ENCODE results near the gene TXLNB. TPM values are rescaled to one million over a fixed set of nuclear protein-coding genes. Genes with fewer than 3 reads are reported as not detected.

Gene TXLNB
- total and polyA plus RNA-seq, 2 of the 4 experiments (the other 2 are of a cell fraction) = under 0.01 to 0.05 TPM

DNA sequence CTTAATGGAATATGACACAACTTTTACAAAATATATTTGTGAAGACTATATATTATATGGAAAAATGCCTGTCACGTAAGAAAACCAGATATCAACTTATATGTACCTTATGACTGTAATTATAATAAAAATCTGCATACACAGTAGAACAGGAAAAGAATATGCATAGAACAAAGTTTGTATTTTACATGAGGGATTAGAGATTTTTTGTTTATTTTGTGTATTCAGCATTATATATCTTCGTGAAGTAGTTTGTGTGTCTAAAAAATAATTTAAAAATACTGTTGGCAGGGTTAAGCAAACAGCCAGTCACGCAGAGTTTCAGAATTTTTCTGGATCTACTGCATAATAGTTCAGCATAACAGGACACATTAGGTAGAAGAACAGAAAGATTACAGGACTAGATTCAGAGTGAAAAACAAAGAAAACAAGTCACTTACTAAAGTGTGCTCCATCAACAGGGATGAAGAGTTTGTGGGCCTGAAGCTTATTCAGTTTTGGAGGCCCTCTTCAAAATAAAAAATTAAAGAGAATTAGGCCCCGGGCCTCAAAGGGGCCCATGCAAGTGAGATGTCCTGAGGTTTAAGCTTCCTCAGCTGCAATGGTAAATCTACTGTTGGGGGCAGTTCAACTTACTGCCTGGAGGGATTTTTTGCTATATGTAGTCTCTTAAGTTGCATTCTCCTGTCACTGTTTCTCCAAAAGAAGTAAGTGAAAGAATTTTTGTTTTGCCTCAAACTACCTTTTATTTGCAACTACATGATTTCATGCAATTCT, 16.3 kb downstream of the TXLNB start:
- Histone ChIP-seq H3K27me3 (ENCODE audit: control insufficient read depth, insufficient read depth, low read length) (no peaks in the 10 kb centered on the region), H3K4ac (ENCODE audit: low read depth, low read length) (no peak overlapping the region), H2AK5ac (ENCODE audit: low read depth, low read length) (no peak overlapping the region), H3K36me3 (ENCODE audit: control insufficient read depth, insufficient read depth, low read length) (no peaks in the 10 kb centered on the region), H3K23ac (ENCODE audit: low read depth, low read length) (no peak overlapping the region), H2AFZ (replicated peaks; ENCODE audit: low read length, poor library complexity) (no peak overlapping the region), H3K4me3 (ENCODE audit: insufficient read depth, low read depth, low read length) (no peak overlapping the region), H2BK15ac (ENCODE audit: low read depth, low read length) (no peak overlapping the region), H3K9me3 (ENCODE audit: control insufficient read depth, insufficient read depth, low read length) (no peaks in the 10 kb centered on the region), H3K4me1 (ENCODE audit: control insufficient read depth, insufficient read depth, low read length) (no peaks in the 10 kb centered on the region), H3K4me2 (ENCODE audit: low read depth, low read length) (no peak overlapping the region), H3K9me1 (ENCODE audit: insufficient read depth, low read length) (no peaks in the 10 kb centered on the region), H2BK120ac (ENCODE audit: low read depth, low read length) (no peak overlapping the region), H4K8ac (ENCODE audit: low read depth in 2 of 2, low read length in 2 of 2) (no peak overlapping the region), H3K56ac (ENCODE audit: extremely low read depth, insufficient read depth, low read length) (no peak overlapping the region), H2AK9ac (replicated peaks; ENCODE audit: low read depth, low read length, poor library complexity) (no peak overlapping the region), H2BK20ac (ENCODE audit: low read depth, low read length) (no peak overlapping the region), H3K18ac (ENCODE audit: low read depth, low read length) (no peak overlapping the region), H3K27ac (ENCODE audit: insufficient read depth, low read length) (no peak overlapping the region), H3K79me1 (ENCODE audit: low read depth in 1 of 2, low read length in 2 of 2) (no peaks in the 10 kb centered on the region), H3K14ac (replicated peaks; ENCODE audit: low read depth, low read length) (no peak overlapping the region), H4K20me1 (ENCODE audit: insufficient read depth, low read length) (no peaks in the 10 kb centered on the region), H3K9ac (ENCODE audit: low read depth, low read length) (no peak overlapping the region), H4K5ac (ENCODE audit: low read depth, low read length) (no peak overlapping the region), H4K91ac (ENCODE audit: insufficient read depth, low read depth, low read length) (no peak overlapping the region), H2BK5ac (ENCODE audit: low read depth, low read length, poor library complexity, severe bottlenecking) (no peak overlapping the region)
- in situ Hi-C loops (cut with MboI; ENCODE audit: low sequenced_read_pairs) = no loop called here
- no peak for DNase-seq
- ChIA-PET POLR2A (ENCODE audit: unreplicated experiment) (no interaction called here), CTCF (no interaction called here)
- TF ChIP-seq, protein P1, sequence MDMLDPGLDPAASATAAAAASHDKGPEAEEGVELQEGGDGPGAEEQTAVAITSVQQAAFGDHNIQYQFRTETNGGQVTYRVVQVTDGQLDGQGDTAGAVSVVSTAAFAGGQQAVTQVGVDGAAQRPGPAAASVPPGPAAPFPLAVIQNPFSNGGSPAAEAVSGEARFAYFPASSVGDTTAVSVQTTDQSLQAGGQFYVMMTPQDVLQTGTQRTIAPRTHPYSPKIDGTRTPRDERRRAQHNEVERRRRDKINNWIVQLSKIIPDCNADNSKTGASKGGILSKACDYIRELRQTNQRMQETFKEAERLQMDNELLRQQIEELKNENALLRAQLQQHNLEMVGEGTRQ (IDR thresholded peaks at IDR 0.05; ENCODE audit: low read depth, low read length) = no peak
- TF ChIP-seq BHLHE40 (IDR thresholded peaks at IDR 0.05; ENCODE audit: low read depth, low read length) (no peak), FOS (IDR thresholded peaks at IDR 0.05; ENCODE audit: low read depth, low read length) (no peak), MAFK (IDR thresholded peaks at IDR 0.05; ENCODE audit: low read depth, low read length) (no peak), RFX5 (IDR thresholded peaks at IDR 0.05; ENCODE audit: low read depth, low read length) (no peak), POLR2A (IDR thresholded peaks at IDR 0.05; ENCODE audit: low read depth, low read length) (no peak), RAD21 (IDR thresholded peaks at IDR 0.05; ENCODE audit: low read length) (no peak), CEBPB (IDR thresholded peaks at IDR 0.05; ENCODE audit: low read depth, low read length) (no peak), CHD1 (IDR thresholded peaks at IDR 0.05; ENCODE audit: low read depth, low read length) (no peak), RCOR1 (IDR thresholded peaks at IDR 0.05; ENCODE audit: insufficient replicate concordance, low read length) (no peak), MAZ (IDR thresholded peaks at IDR 0.05; ENCODE audit: borderline replicate concordance, low read depth, low read length) (no peak), SMC3 (IDR thresholded peaks at IDR 0.05; ENCODE audit: low read depth, low read length) (no peak), NFE2L2 (IDR thresholded peaks at IDR 0.05; ENCODE audit: low read depth, low read length) (no peak), MXI1 (IDR thresholded peaks at IDR 0.05; ENCODE audit: borderline replicate concordance, low read depth, low read length) (no peak)
- TF ChIP-seq, protein P2, sequence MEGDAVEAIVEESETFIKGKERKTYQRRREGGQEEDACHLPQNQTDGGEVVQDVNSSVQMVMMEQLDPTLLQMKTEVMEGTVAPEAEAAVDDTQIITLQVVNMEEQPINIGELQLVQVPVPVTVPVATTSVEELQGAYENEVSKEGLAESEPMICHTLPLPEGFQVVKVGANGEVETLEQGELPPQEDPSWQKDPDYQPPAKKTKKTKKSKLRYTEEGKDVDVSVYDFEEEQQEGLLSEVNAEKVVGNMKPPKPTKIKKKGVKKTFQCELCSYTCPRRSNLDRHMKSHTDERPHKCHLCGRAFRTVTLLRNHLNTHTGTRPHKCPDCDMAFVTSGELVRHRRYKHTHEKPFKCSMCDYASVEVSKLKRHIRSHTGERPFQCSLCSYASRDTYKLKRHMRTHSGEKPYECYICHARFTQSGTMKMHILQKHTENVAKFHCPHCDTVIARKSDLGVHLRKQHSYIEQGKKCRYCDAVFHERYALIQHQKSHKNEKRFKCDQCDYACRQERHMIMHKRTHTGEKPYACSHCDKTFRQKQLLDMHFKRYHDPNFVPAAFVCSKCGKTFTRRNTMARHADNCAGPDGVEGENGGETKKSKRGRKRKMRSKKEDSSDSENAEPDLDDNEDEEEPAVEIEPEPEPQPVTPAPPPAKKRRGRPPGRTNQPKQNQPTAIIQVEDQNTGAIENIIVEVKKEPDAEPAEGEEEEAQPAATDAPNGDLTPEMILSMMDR (conservative IDR thresholded peaks at IDR 0.05; ENCODE audit: low read depth, low read length) = no peak
- TF ChIP-seq, protein P3, sequence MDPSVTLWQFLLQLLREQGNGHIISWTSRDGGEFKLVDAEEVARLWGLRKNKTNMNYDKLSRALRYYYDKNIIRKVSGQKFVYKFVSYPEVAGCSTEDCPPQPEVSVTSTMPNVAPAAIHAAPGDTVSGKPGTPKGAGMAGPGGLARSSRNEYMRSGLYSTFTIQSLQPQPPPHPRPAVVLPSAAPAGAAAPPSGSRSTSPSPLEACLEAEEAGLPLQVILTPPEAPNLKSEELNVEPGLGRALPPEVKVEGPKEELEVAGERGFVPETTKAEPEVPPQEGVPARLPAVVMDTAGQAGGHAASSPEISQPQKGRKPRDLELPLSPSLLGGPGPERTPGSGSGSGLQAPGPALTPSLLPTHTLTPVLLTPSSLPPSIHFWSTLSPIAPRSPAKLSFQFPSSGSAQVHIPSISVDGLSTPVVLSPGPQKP (IDR thresholded peaks at IDR 0.05; ENCODE audit: borderline replicate concordance, low read depth, low read length) = no peak
- no TSS peak for BruUV-seq (replicated peaks)
- 30% methylated on average over 2 of the region's 4 CpGs; no CpG with 5 or more reads in 1 of the 2 experiments for WGBS, 2 experiments (ENCODE audit: extremely low coverage in 2 of 2, insufficient read length in 1 of 2)
- ATAC-seq (ENCODE audit: low read depth) = no peak
- intact Hi-C loops (cut with micrococcal nuclease) = no loop called here
- dilution Hi-C loops (cut with HindIII; ENCODE audit: low sequenced_read_pairs, unreplicated experiment) = no loop called here
